Endothelial cell of umbilical vein (primary cell): Measurements from ENCODE around the gene MAP3K14. TPM values are rescaled to one million over a fixed set of nuclear protein-coding genes. Genes with fewer than 3 reads are reported as not detected.

Experiments
- BruUV-seq: library from RNA; stranded (reverse); fragments of 400-500 nt; replicated peaks from 2 replicates; lab custom pipeline; 2021; lab: Mats Ljungman, UMichigan
- CTCF ChIA-PET: fragments of 300-600, 350-600 bp; sonication (Branson Sonifier 250); formaldehyde crosslinking; loops from one replicate; lab custom pipeline; 2021; ENCODE audit warnings: antibody characterized with exemption, inconsistent platforms; lab: Charles Lee
- POLR2A ChIA-PET: fragments of 300-600, 350-600 bp; sonication (Branson Sonifier 250); formaldehyde crosslinking; loops from one replicate; lab custom pipeline; 2021; ENCODE audit warnings: antibody characterized with exemption, inconsistent platforms; lab: Charles Lee
- DNase-seq: peaks from one replicate; pipeline ENCODE4 v3.0.0-alpha.2; 2011; ENCODE audit warnings: low read depth, low spot score
- FAIRE-seq: peaks from 2 replicates; lab custom pipeline; 2011; peaks lifted over from hg19 to GRCh38; lab: Jason Lieb, UNC
- H2AFZ ChIP-seq: 2 replicates; pipeline ENCODE4 v1.6.0; 2012; ENCODE audit warnings: low read depth, low read length, control low read depth, inconsistent platforms
- H3K27ac ChIP-seq: 2 replicates; pipeline ENCODE4 v1.5.1; 2011; ENCODE audit warnings: low read depth, mild to moderate bottlenecking, control low read depth, low read length, moderate library complexity; ENCODE audit not compliant: insufficient read depth
- H3K27me3 ChIP-seq, 2 experiments: 2 replicates each; pipeline versions ENCODE4 v1.6.0 to v1.6.1; 2011; ENCODE audit warnings: low read length in 2 of 2, mixed read lengths in 1 of 2; ENCODE audit not compliant: control insufficient read depth in 2 of 2, insufficient read depth in 2 of 2
- H3K36me3 ChIP-seq, 2 experiments: 2 replicates in 1 of 2; 3 replicates in 1 of 2; pipeline ENCODE4 v1.5.1; 2011; ENCODE audit warnings: low read length in 2 of 2, mild to moderate bottlenecking in 1 of 2, moderate library complexity in 1 of 2; ENCODE audit not compliant: control insufficient read depth in 2 of 2, insufficient read depth in 2 of 2; ENCODE audit errors: extremely low read depth in 1 of 2
- H3K4me1 ChIP-seq: 3 replicates; pipeline ENCODE4 v1.5.1; 2011; ENCODE audit warnings: mild to moderate bottlenecking, low read length; ENCODE audit not compliant: control insufficient read depth, insufficient read depth; ENCODE audit errors: extremely low read depth
- H3K4me2 ChIP-seq: 2 replicates; pipeline ENCODE4 v1.6.1; 2011; ENCODE audit warnings: low read length, control low read depth, mixed read lengths; ENCODE audit not compliant: insufficient read depth
- H3K4me3 ChIP-seq, 3 experiments: fragments of 200-600 bp in 1 of 3; sonication (generic), shearing (Covaris generic) in 1 of 3; replicated peaks in 1 of 3; 2 replicates each; pipeline ENCODE4 v1.5.1; 2011 to 2016; ENCODE audit warnings: control low read depth in 3 of 3, low read length in 3 of 3, mild to moderate bottlenecking in 2 of 3, inconsistent platforms in 1 of 3, low read depth in 1 of 3, moderate library complexity in 1 of 3; ENCODE audit not compliant: insufficient read depth in 1 of 3
- H3K79me2 ChIP-seq: 2 replicates; pipeline ENCODE4 v1.6.0; 2012; ENCODE audit warnings: low read length, inconsistent platforms; ENCODE audit not compliant: control insufficient read depth, insufficient read depth
- H3K9ac ChIP-seq: replicated peaks from 2 replicates; pipeline ENCODE3; 2011; ENCODE audit warnings: low read length, control low read depth; ENCODE audit not compliant: insufficient read depth; ENCODE audit errors: extremely low read depth
- H3K9me1 ChIP-seq: replicated peaks from 3 replicates; pipeline ENCODE4 v1.6.0; 2011; ENCODE audit warnings: mild to moderate bottlenecking, low read length; ENCODE audit not compliant: control insufficient read depth, insufficient read depth; ENCODE audit errors: extremely low read depth
- H3K9me3 ChIP-seq: replicated peaks from 2 replicates; pipeline ENCODE4 v1.5.1; 2012; ENCODE audit warnings: low read length, inconsistent platforms; ENCODE audit not compliant: control insufficient read depth, insufficient read depth
- H4K20me1 ChIP-seq: replicated peaks from 2 replicates; pipeline ENCODE3; 2011; ENCODE audit warnings: mild to moderate bottlenecking, low read length; ENCODE audit not compliant: control insufficient read depth, insufficient read depth; ENCODE audit errors: extremely low read depth
- EZH2 ChIP-seq: IDR thresholded peaks from 2 replicates; pipeline ENCODE4 v1.6.1; 2012; ENCODE audit warnings: borderline replicate concordance, low read depth, mild to moderate bottlenecking, moderate library complexity, low read length, inconsistent platforms; ENCODE audit not compliant: severe bottlenecking
- GATA2 ChIP-seq: IDR thresholded peaks from 2 replicates; pipeline ENCODE4 v1.7.0; 2011; ENCODE audit warnings: low read depth, mild to moderate bottlenecking, moderate library complexity, mixed read lengths, low read length; ENCODE audit not compliant: insufficient read length, insufficient read depth
- MAX ChIP-seq: IDR thresholded peaks from 2 replicates; pipeline ENCODE4 v1.6.1; 2011; ENCODE audit not compliant: insufficient read depth, insufficient read length
- MYC ChIP-seq: IDR thresholded peaks from one replicate; pipeline ENCODE4 v1.6.1; 2011; ENCODE audit warnings: mild to moderate bottlenecking, low read depth, low read length
- POLR2A ChIP-seq: IDR thresholded peaks from 2 replicates; pipeline ENCODE4 v1.6.1; 2012; ENCODE audit warnings: low read depth, mild to moderate bottlenecking, control low read depth, low read length
- POLR2AphosphoS5 ChIP-seq: IDR thresholded peaks from 2 replicates; pipeline ENCODE4 v1.6.1; 2012; ENCODE audit warnings: low read depth, mild to moderate bottlenecking, control low read depth, low read length, moderate library complexity; ENCODE audit not compliant: insufficient read depth
- dilution Hi-C: fragments of 300-500 bp; cut with MboI; formaldehyde crosslinking; loops from one replicate; pipeline ENCODE4 v1.15.0; 2019; ENCODE audit warnings: low sequenced_read_pairs; ENCODE audit not compliant: extremely low pct_ligation_motif_present
- intact Hi-C: fragments of 100-400 bp; cut with micrococcal nuclease; formaldehyde crosslinking; loops from one replicate; pipeline ENCODE4 v1.10.0; 2022
- polyA plus RNA-seq, 4 experiments: library from polyadenylated mRNA; depleted of rRNA in 3 of 4; stranded (reverse) in 3 of 4; unstranded in 1 of 4; fragments of >200 nt; gene quantifications; 2 replicates each; pipeline versions ENCODE4 v1.2.1 to v1.2.3, GENCODE V29; 2011 to 2012; ENCODE audit warnings: missing spikeins in 1 of 4
- total RNA-seq: library from RNA; stranded (reverse); gene quantifications from 2 replicates; pipeline ENCODE4 v1.2.3, GENCODE V29; 2021

The MAP3K14 gene
- total and polyA plus RNA-seq, 2 donors (not counting 3 experiments of a cell fraction or from before 2014, with no cell fraction given): 5.4 to 9.8 TPM

- no TSS peak for BruUV-seq
- ChIA-PET POLR2A (interaction anchor here (0.7 kb wide), 1 partner anchor 89 kb away, joined by 3 read pairs; no protein-coding TSS in a partner anchor), CTCF (interaction anchor here (0.6 to 3.1 kb wide), 4 partner anchors 49 to 95 kb away, joined by 3 to 11 read pairs (median 5); partner anchors contain the start of gene MAP3K14)
- dilution Hi-C loops (no loop called here), intact Hi-C loops (no loop called here)
- H2AFZ ChIP-seq: no peak overlapping the region
- H3K27me3 ChIP-seq: no peaks in the 10 kb centered on the region
- H3K36me3 ChIP-seq: no peaks in the 10 kb centered on the region
- H3K9ac ChIP-seq: no peak overlapping the region
- FAIRE-seq (no peak), DNase-seq (no peak)
- no peaks in the 10 kb centered on the region for H4K20me1 ChIP-seq
- no peaks in the 10 kb centered on the region for H3K79me2 ChIP-seq
- H3K4me1 ChIP-seq: peaks cover 10% of the 10 kb centered on the region
- H3K9me3 ChIP-seq: no peaks in the 10 kb centered on the region
- H3K9me1 ChIP-seq: no peaks in the 10 kb centered on the region
- H3K4me2 ChIP-seq: no peak overlapping the region
- TF ChIP-seq MYC (no peak), POLR2A (no peak), MAX (no peak), GATA2 (no peak), EZH2 (no peak), POLR2AphosphoS5 (no peak)
- no peak overlapping the region for H3K4me3 ChIP-seq
- no peak overlapping the region for H3K27ac ChIP-seq
Observed at GRCh38 chr17:45366049-45366448, 49.2 kb upstream of the MAP3K14 start.
